Right hindlimb (tissue), 1 donor: Measurements from ENCODE around the gene IL1R1.
A peak's percentile ranks its signal among the peaks of the same experiment; 100 is the strongest.
"Not testable (repeated sequence)": the region's sequence is repeated elsewhere in the genome, so short reads cannot be mapped to it uniquely, and the experiment has no call there.

Source experiments
- DNase-seq: peaks from one replicate; pipeline ENCODE4 v3.0.0-alpha.2; 2018

IL1R1 gene, protein sequence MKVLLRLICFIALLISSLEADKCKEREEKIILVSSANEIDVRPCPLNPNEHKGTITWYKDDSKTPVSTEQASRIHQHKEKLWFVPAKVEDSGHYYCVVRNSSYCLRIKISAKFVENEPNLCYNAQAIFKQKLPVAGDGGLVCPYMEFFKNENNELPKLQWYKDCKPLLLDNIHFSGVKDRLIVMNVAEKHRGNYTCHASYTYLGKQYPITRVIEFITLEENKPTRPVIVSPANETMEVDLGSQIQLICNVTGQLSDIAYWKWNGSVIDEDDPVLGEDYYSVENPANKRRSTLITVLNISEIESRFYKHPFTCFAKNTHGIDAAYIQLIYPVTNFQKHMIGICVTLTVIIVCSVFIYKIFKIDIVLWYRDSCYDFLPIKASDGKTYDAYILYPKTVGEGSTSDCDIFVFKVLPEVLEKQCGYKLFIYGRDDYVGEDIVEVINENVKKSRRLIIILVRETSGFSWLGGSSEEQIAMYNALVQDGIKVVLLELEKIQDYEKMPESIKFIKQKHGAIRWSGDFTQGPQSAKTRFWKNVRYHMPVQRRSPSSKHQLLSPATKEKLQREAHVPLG

DNA sequence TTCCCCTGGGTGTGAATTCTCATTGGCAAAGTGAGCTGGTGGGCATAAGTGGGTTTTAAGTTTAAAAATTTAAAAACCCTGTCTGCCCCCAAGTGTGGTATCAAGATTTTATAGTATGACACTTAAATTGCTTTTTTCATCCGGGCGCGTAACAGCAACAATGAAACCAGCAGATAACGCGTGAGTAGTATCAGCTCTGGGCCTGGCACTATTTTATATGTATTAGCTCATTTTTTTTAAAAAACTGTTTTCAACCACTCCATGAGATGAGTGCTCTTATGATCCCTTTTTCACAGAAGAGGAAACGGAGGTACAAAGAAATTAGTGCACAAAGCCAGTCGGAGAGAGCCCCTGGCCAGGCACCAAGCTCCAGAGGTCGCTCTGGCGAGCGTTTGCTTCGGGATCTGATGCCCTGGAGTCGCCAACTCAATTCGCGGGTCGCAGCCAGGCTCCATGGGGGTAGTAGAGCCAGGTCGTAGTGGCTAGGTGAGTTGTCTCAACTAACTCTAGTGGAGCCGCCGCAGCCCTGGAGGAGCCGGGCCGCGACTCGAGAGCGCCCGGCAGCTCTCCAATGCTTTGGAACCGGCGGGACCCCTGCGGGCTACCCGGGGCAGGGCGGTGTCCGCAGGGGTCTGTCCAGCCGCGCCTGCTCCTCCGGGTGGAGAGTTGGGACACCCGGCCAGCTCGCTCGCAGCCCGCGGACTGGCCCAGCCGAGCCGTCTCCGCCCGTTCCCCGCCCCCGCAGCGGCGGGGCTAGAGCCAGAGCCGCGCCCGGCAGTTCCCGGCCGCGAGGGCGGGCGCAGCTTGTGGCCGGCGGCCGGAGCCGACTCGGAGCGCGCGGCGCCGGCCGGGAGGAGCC is at the start of gene IL1R1:
IL1R1 (plus strand) TSS at position 777 of the 859 bp plus-strand sequence. CDS start 14,979 bp downstream, outside the sequence.
- DNase-seq: peak; percentile 87

DNA sequence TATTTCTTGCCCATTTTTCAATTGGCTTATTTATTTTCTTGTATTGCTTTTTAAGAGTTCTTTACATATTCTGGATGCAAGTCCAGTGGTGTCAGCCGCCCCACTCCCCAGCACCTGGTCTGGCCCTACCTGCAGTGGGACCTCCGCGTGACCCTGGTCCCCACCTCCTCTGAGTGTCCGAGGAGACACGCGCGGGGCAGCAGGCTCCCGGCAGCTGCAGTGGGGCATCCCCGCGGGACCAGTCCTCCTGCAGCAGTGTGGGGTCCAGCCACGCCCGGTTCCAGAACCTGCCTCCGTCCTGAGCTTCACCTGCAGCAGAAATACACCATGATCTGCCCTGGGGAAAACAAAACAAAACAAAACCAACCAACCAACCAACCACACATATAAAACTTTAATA is 48.9 kb upstream of the IL1R1 start:
- no peak for DNase-seq

DNA sequence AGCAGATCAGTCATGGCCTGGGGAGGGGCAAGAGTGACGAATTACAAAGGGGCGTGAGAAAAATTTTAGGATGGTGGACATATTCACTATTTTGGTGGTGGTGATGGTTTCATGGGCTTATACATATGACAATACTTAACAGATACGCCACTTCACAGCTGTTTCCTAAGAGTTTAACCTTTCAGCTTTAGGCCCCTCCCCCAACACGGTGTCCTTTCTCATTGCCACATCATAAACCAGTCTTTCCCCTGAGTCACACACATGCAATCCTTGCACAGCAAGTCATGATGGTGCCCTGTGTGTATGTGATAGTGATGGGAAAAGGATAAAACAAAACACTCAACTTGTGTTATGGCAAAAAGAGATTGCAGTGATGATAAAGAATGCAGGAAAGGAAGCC is 47.6 kb upstream of the IL1R1 start:
- DNase-seq: no peak

DNA sequence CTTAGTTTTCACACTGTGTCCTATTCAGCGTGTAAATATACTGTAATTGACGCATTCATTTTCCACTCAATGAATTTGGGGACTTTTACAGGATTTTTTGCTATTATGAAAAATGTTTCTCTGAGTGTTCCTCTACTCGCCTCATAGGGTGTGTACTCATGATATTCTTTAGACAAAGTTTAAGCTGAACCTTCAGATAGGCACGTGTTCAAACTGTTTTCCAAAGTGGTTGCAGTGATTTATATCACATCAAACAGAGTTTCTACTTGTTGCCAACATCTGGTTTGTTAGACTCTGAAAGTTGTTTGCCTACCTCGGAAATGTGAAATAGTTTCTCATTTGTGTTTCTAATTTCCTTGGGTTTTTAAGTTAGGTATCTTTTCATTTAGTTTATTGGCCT is 46.4 kb upstream of the IL1R1 start:
- DNase-seq: no peak

DNA sequence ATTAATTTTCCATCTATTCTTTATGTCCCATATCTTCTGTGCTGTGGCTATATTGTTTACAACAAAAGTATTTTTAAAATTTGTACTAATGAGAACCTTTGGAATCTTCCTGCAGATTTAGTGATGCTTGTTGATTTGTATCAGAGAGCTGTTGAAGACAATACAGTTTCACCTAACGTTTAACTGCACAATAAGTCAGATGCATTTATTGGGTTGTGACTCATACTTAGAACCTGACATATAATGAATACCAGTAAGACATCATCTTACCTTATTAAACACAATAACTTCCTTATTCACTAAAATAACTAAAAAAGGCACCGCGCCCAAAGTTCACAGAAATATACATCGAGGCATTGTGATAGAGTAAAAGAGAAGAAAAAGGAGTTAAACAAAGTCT is 43.8 kb upstream of the IL1R1 start:
- no peak for DNase-seq

DNA sequence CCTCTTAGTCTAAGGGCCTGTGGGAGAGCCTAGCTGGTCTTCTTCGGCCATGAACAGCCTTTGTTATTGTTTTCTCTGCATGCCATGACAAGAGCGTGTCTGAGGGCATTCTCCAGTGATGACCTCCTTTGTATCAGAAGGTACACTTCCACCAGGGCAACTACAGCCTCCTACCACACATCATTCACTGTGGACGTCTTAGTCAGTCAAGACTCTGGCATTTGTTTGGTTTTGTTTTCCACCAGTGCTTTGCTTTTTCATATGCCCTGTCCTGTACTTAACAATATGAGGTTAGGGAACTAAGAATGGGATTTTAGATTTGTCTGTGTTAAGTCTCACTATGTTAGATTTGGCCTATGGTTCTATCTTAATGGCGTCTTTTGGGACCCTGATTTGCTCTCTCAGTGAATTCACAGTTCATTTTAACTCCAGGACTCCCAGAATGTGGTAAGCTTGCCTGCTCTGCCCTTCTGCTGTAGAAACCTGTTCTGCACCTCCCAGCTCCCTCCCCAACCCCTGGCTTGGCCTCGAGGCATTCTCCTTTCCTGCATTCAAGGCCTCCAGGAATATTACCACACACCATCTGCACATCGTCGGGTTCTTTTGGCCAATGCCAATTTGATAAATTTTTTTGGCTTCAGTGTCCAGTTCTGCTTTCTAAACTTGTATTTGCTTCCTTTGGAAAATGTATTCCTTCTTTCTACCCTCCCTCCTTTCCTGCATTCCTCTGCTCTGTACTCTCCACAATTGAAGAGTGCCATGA is 42.8 kb upstream of the IL1R1 start:
- no peak for DNase-seq

DNA sequence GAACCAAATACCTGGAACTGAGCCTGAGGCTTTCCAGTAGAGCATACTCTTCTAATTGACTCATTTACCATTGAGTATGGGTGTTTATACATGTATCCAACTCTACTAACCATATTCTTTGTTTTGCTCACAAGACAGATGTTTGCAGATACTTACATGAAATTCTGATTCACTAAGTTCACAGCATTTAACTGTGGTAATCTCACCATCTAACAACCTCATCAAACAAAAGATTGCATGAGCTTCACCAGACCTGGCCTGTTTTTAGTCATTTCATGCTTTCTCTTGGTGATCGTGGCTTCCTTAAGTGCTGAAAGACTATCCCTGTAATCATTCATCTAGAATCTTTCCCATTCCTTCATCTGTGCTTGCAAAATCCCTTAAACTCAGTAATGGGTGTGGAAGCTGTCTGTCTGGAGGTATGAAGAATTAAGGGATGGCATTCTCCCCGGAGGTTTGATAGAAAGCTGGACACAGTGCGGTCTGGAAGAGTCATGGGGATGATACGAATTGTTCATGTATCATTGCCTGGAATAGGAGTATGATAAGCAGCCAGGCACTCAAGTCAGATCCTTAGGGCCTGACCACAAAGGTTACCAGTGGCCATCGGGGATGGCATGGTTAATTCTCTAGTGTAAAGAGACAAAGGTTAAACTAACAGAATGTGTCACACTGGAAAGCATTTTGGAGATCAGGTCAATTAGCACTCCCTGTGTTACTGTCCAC is 42.0 kb upstream of the IL1R1 start:
- DNase-seq: no peak

DNA sequence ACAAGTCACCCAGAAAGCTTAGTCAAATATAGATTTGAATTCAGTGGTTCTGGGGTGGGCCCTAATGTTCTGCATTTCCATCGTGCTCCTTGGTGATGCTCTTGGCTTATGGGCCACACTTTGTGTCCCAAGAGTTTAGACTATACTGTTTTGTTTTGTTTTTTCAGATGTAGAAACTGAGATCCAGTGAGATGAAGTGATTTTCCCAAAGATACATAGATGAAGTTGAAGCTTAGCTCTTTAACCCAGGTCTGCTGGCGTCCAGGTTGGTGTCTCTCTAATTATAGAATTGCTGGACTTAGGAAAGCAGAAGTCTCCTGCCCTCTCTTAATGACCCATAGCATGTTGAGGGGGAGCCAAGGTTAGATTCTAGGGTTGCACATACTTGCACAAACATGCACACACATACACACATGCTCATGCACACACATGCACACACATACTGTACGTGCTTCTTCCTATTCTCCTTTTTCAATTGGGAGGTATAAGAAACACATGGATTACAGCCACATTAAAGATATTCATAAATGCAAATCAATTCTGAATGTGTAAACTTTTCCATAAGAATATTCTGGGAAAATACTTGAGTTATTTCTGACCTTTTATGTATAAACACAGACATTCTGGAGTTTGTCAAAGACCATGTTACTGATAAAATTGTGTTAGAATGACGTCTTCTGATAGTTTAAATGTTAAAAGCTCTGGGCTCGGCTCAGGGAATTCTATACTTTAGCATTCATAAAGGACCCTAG is 41.3 kb upstream of the IL1R1 start:
- no peak for DNase-seq

DNA sequence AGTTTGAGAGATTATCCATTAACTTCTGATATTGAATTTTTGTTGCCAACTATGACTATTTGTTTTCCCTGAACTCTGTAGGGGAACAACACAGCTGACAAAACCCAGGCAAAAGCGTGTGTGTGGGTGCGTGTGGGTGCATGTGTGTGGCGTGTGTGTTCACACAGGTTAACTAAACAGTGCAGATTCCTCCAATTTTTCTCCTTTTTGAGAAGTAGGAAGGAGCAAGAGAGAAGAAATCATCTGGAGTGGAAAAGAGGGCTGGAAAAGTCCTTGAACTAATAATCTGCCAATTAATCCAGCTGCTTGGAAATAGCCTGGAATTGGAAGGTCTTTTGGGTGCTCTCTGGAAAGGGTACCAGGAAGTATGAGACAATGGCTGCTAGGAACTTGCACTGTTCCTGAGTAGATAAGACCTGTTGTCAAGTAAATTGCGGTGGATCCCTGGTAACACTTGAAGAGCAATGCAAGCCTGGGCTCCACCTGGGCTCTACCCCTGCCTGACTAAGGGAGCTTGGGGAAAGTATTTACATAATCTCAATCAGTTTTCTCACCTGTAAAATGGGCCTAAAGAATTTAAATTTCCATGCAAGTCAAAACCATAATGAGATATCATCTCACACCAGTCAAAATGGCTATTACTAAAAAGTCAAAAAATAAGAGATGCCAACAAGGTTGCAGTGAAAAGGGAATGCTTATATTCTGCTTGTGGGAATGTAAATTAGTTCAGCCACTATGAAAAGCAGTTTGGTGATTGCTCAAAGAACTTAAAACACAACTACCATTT is 40.5 kb upstream of the IL1R1 start:
- DNase-seq: no peak

DNA sequence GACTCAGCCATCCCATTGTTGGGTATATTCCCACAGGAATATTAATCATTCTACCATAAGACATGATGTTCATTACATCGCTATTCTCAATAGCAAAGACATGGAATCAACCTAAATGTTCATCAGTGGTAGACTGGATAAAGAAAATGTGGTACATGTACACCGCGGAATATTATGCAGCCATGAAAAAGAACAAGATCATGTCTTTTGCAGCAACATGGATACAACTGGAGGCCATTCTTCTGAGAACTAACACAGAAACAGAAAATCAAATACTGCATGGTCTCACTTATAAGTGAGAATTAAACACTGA is 40.0 kb upstream of the IL1R1 start:
- DNase-seq: not testable (repeated sequence)

DNA sequence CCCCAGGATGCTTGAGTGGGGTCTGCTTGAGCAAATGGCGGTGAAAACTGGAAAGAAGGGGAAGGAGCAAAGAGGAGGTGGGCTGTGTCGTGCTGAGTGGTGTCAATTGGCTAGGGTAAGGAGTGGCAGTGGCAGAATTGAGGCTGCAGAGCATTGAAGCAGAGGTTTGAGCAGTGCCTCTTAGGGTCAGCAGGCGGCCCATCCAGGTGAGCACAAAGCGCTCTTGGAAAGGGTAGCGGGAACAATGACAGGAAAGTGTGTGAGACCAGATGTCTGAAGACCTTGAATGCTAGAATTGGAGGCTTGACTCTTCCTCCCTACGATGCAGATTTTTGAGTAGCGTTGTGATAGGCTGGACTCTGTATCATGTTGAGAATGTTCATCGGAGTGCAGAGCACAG is 39.3 kb upstream of the IL1R1 start:
- no peak for DNase-seq

DNA sequence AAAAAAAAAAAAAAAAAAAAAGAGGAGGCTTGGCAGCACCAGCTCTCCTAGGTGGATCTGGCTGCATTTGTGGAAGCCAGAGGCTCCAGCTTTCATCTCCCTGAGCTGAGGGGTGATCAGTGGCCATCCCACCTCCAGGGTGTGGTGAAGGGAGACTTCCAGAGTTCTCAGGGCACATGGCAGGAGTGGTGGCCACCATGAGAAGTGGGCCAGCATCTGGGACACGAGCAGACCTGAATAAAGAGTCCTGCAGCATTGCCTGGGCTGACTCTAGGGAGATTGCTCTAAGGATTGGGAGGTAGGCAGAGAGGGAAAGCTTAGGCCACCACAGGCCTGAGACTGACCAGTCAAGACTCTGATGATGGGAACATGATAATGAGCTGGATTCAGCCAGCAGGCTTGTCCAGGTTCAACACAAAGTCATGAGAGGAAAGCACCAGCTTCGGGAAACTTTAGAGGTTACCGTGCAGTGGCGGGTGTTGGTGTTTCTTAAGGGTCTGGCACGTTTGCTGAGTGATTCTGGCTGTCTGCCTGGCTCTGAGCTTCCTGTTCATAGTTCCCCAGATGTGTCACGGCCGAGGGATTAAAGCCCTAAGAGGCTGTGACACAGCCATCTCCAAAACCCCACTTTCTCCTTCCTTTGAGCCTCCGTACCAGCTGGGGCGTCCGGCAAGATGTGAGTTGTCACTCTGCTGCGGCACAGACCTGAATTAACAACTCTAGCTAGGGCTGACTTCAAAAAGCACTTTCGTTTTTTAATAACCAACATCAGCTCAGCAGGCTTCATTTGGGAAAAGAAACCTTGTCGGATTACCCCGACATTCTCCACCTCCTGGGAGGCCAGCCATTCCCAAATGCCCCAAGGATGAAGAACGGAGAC is 38.3 kb upstream of the IL1R1 start:
- DNase-seq: peak; percentile 54

DNA sequence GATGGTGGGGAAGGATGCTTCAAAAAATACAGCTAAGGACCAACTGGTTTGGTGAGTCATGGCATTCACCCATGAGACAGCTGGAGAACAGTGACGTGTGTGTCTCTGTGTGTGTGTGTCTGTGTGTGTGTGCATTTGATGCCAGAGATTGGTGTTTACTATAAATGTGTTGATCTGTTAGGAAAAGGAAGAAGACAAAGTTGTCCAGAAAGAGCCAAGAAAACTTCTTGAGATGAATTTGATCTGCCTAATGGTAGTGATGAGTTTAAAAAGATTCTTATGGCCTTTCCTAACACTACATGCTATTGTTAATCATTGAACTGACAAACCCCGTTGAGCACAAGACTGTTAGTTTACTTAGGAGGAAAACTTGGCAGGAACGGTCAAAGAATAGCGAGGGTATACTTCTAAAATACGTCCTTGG is 36.4 kb upstream of the IL1R1 start:
- no peak for DNase-seq

DNA sequence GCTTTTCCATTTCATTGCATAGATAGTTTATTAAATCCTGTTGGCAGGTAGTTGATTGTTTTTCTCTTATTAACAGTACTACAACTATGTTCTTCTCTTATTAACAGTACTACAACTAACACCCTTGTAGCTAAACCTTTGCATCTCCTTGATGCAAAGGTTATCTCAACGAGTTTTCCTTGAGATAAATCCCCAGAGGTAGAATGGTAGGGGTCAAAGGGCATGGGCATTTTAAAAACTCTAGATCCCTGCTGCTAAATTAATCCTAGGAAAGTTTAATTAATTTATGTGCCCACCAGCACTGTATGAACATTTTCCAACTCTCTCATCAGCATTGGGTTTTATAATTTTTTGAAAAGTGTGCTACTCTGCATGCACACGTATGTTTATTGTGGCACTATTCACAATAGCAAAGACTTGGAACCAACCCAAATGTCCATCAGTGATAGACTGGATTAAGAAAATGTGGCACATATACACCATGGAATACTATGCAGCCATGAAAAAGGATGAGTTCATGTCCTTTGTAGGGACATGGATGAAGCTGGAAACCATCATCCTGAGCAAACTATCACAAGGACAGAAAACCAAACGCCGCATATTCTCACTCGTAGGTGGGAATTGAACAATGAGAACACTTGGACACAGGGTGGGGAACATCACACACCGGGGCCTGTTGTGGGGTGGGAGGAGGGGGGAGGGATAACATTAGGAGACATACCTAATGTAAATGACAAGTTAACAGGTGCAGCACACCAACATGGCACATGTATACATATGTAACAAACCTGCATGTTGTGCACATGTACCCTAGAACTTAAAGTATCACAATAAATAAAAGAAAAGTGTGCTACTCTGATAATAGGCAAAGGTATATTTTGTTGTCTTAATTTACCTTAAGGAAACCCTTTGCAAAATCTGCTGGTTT is 35.5 kb upstream of the IL1R1 start:
- not testable (repeated sequence) for DNase-seq

DNA sequence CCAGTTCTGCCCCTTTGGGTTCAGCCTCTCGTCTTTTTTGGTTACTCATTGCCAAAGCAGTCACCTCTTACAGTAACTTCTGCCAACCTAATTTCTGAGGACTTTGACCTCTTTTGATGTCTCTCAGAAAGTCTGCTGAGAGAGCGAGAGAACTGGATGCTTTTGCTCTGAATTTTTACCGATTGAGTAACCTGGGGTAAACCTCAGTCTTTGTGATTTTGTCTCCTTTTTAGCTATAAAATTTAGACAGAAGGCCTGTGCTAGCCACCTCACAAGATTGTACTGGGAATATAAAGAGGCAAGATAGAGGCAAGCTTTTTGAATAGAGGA is 34.8 kb upstream of the IL1R1 start:
- no peak for DNase-seq

DNA sequence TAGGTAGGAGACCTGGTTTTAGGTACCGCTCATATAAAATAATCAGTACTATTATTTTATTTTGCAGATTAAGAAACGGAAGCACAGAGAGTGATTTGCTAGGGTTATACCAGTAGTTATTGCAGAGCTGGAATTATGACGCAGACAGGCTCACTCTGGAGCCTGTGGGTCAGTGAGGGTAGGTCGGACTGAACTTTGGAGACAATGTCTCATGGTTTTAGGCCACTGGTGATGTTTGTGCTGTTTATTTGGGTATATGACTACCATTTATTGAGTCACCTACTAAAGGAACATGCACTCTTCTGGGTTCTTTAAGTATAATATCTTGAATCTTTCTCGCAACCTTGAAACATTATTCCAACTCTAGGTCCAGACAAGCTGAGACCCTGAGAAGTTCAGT is 33.5 kb upstream of the IL1R1 start:
- no peak for DNase-seq

DNA sequence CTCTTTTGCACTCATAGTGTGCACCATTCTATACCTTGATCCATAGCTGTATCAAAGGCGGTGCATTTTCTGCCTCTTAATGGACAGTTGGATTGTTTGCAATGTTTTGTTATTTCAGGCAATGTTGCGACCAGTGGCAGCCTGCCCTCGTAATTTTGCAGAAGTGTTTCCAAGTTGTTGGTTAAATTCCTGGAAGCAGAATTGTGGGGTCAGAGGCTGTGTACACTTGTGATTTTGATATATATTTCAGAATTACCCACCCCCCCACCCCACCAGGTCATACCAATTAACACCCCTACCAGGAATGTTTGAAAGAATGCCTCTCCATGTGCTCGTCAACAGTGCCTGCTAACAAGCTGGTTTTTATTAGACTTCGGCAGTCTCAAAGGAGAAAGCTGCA is 32.4 kb upstream of the IL1R1 start:
- DNase-seq: no peak

DNA sequence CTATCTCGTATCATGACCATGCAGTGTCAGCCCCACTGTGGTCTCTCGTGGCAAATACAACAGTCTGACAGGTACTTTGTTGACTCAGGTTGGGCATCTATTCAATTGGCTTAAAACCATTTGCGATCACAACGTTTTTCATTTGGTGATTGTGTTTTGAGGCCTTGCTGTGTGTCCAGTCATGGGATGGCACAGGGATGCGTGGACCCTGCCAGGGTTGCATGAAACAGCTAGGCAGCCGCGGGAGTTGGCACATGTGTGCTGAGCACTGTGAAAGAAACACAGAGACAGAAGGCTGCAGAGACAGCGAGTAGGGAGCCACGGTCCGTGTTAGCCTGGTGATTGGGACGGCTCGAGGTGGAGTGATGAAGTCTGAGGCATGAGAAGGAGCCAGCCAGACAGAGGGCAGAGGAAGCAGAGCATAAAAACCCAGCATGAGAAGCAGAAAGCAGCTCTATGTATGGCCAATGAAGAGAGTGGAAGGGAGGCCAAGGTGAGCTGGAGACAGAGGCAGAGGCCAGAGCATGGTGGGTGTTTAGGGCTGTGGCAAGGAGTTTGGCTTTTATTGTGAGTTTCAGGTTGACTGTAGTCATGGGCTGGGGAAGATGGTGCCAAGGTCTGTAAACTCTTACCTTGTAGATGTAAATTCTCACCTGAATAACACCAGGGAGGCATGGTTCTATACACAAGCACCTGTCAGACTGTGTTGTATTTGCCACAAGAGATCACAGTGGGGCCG is 31.8 kb upstream of the IL1R1 start:
- DNase-seq: no peak
